ENCODE results near the gene PHF21B.
"Not testable (repeated sequence)": the region's sequence is repeated elsewhere in the genome, so short reads cannot be mapped to it uniquely, and the experiment has no call there.

PHF21B gene

GRCh38 chr22:44928136-44928463, 81.7 kb downstream of the PHF21B start:
- Histone ChIP-seq H3K9ac (ENCODE audit: low read length) (no peak overlapping the region), H3K4me1 (ENCODE audit: control insufficient read depth, insufficient read depth, low read length) (no peaks in the 10 kb centered on the region), H3K27me3 (ENCODE audit: control insufficient read depth, insufficient read depth, low read length) (no peaks in the 10 kb centered on the region), H3K4me3 (ENCODE audit: low read length) (no peak overlapping the region), H3K9me3 (ENCODE audit: control insufficient read depth, low read length) (no peaks in the 10 kb centered on the region), H3K36me3 (ENCODE audit: control insufficient read depth, insufficient read depth, low read length) (no peaks in the 10 kb centered on the region)

GRCh38 chr22:44927463-44928135, 82.2 kb downstream of the PHF21B start:
- Histone ChIP-seq H3K36me3 (ENCODE audit: control insufficient read depth, insufficient read depth, low read length) (no peaks in the 10 kb centered on the region), H3K27me3 (ENCODE audit: control insufficient read depth, insufficient read depth, low read length) (no peaks in the 10 kb centered on the region), H3K9me3 (ENCODE audit: control insufficient read depth, low read length) (no peaks in the 10 kb centered on the region), H3K4me1 (ENCODE audit: control insufficient read depth, insufficient read depth, low read length) (no peaks in the 10 kb centered on the region), H3K4me3 (ENCODE audit: low read length) (no peak overlapping the region), H3K9ac (ENCODE audit: low read length) (no peak overlapping the region)

GRCh38 chr22:44926491-44927415, 83.1 kb downstream of the PHF21B start:
- no peaks in the 10 kb centered on the region for H3K9me3 ChIP-seq (ENCODE audit: control insufficient read depth, low read length)
- H3K4me3 ChIP-seq (ENCODE audit: low read length), result no peak overlapping the region
- H3K27me3 ChIP-seq (ENCODE audit: control insufficient read depth, insufficient read depth, low read length), result no peaks in the 10 kb centered on the region
- H3K9ac ChIP-seq (ENCODE audit: low read length), result no peak overlapping the region
- H3K36me3 ChIP-seq (ENCODE audit: control insufficient read depth, insufficient read depth, low read length), result no peaks in the 10 kb centered on the region
- H3K4me1 ChIP-seq (ENCODE audit: control insufficient read depth, insufficient read depth, low read length), result no peaks in the 10 kb centered on the region

- Histone ChIP-seq H3K36me3 (ENCODE audit: control insufficient read depth, insufficient read depth, low read length) (no peaks in the 10 kb centered on the region), H3K4me1 (ENCODE audit: control insufficient read depth, insufficient read depth, low read length) (no peaks in the 10 kb centered on the region), H3K4me3 (ENCODE audit: low read length) (no peak overlapping the region), H3K27me3 (ENCODE audit: control insufficient read depth, insufficient read depth, low read length) (no peaks in the 10 kb centered on the region), H3K9me3 (ENCODE audit: control insufficient read depth, low read length) (no peaks in the 10 kb centered on the region), H3K9ac (ENCODE audit: low read length) (no peak overlapping the region)
Measured at GRCh38 chr22:44926124-44926475, 83.7 kb downstream of the PHF21B start.

GRCh38 chr22:44925465-44926123, 84.2 kb downstream of the PHF21B start:
- Histone ChIP-seq H3K27me3 (ENCODE audit: control insufficient read depth, insufficient read depth, low read length) (no peaks in the 10 kb centered on the region), H3K4me1 (ENCODE audit: control insufficient read depth, insufficient read depth, low read length) (no peaks in the 10 kb centered on the region), H3K9me3 (ENCODE audit: control insufficient read depth, low read length) (no peaks in the 10 kb centered on the region), H3K36me3 (ENCODE audit: control insufficient read depth, insufficient read depth, low read length) (no peaks in the 10 kb centered on the region), H3K4me3 (ENCODE audit: low read length) (no peak overlapping the region), H3K9ac (ENCODE audit: low read length) (no peak overlapping the region)

DNA sequence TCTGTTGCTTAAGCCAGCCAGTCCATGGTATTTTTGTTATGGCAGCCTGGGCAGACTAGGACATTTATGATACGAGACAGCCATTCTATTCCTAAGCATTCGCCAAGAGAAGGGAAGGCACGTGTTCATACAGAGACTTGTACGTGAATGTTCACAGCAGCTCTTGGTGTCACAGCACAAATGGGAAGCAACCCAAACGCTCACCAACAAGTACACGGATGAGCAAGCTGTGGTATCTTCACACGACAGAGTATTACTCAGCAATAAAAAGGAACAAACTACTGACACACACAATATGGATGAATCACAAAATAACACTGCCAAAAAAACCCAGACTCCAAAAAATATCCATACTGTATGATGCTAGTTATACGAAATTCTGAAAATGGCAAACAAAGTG, 85.1 kb downstream of the PHF21B start:
- Histone ChIP-seq H3K9ac (ENCODE audit: low read length) (no peak overlapping the region), H3K9me3 (ENCODE audit: control insufficient read depth, low read length) (no peaks in the 10 kb centered on the region), H3K27me3 (ENCODE audit: control insufficient read depth, insufficient read depth, low read length) (no peaks in the 10 kb centered on the region), H3K4me1 (ENCODE audit: control insufficient read depth, insufficient read depth, low read length) (no peaks in the 10 kb centered on the region), H3K4me3 (ENCODE audit: low read length) (no peak overlapping the region), H3K36me3 (ENCODE audit: control insufficient read depth, insufficient read depth, low read length) (no peaks in the 10 kb centered on the region)

DNA sequence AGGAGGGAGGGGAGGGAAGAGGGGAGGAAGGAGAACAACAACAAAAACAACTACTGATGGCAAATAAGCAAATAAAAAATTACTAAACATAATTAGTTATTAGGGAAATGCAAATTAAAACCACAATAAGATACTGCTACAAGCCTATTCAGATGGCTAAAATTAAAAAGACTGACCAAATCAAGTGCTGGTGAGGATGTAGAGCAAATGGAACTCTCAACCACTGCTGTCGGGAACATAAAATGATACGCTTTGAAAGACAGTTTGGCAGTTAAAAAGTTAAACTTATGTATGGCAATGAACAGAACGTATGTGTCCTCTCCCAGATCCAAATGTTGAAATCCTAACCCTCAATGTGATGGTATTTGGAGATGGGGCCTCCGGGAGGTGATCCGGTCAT, 85.7 kb downstream of the PHF21B start:
- H3K27me3 ChIP-seq (ENCODE audit: control insufficient read depth, insufficient read depth, low read length), result no peaks in the 10 kb centered on the region

GRCh38 chr22:44921766-44922165, 88.0 kb downstream of the PHF21B start:
- not testable (repeated sequence) for H3K9ac ChIP-seq (ENCODE audit: low read length); H3K27me3 ChIP-seq (ENCODE audit: control insufficient read depth, insufficient read depth, low read length); H3K4me3 ChIP-seq (ENCODE audit: low read length); H3K36me3 ChIP-seq (ENCODE audit: control insufficient read depth, insufficient read depth, low read length); H3K9me3 ChIP-seq (ENCODE audit: control insufficient read depth, low read length); H3K4me1 ChIP-seq (ENCODE audit: control insufficient read depth, insufficient read depth, low read length)

More for the DNA sequence above, 85.7 kb downstream of the PHF21B start:
- Histone ChIP-seq H3K36me3 (ENCODE audit: control insufficient read depth, insufficient read depth, low read length) (no peaks in the 10 kb centered on the region), H3K4me1 (ENCODE audit: control insufficient read depth, insufficient read depth, low read length) (no peaks in the 10 kb centered on the region), H3K9me3 (ENCODE audit: control insufficient read depth, low read length) (no peaks in the 10 kb centered on the region), H3K4me3 (ENCODE audit: low read length) (no peak overlapping the region), H3K9ac (ENCODE audit: low read length) (no peak overlapping the region)

DNA sequence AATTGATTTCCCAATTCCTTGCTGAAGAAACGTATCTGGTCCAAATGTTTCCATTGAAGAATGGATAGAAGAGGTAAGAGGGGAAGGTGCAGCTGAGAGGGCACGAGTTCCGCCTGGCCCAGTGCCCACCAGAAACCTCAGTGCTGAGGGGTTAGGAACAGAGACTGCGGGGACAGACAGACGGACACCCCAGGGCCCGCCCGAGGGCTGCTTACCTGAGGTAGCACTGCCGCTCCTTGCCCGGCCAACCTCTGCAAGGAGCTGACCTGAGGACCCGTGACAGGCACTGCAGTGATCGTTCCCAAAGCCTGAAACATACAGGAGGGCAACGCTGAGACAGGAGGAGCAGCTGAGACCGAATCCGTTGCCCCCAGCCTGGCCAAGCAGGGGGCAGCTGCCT, 89.6 kb downstream of the PHF21B start:
- H3K4me3 ChIP-seq (ENCODE audit: low read length), result no peak overlapping the region
- no peaks in the 10 kb centered on the region for H3K4me1 ChIP-seq (ENCODE audit: control insufficient read depth, insufficient read depth, low read length)
- no peak overlapping the region for H3K9ac ChIP-seq (ENCODE audit: low read length)
- H3K36me3 ChIP-seq (ENCODE audit: control insufficient read depth, insufficient read depth, low read length), result no peaks in the 10 kb centered on the region
- H3K27me3 ChIP-seq (ENCODE audit: control insufficient read depth, insufficient read depth, low read length), result no peaks in the 10 kb centered on the region
- H3K9me3 ChIP-seq (ENCODE audit: control insufficient read depth, low read length), result no peaks in the 10 kb centered on the region

GRCh38 chr22:44919691-44920090, 90.1 kb downstream of the PHF21B start:
- H3K4me1 ChIP-seq (ENCODE audit: control insufficient read depth, insufficient read depth, low read length), result no peaks in the 10 kb centered on the region
- H3K36me3 ChIP-seq (ENCODE audit: control insufficient read depth, insufficient read depth, low read length), result no peaks in the 10 kb centered on the region
- H3K9me3 ChIP-seq (ENCODE audit: control insufficient read depth, low read length), result no peaks in the 10 kb centered on the region
- no peak overlapping the region for H3K4me3 ChIP-seq (ENCODE audit: low read length)
- no peak overlapping the region for H3K9ac ChIP-seq (ENCODE audit: low read length)
- no peaks in the 10 kb centered on the region for H3K27me3 ChIP-seq (ENCODE audit: control insufficient read depth, insufficient read depth, low read length)

- Histone ChIP-seq H3K27me3 (ENCODE audit: control insufficient read depth, insufficient read depth, low read length) (no peaks in the 10 kb centered on the region), H3K36me3 (ENCODE audit: control insufficient read depth, insufficient read depth, low read length) (no peaks in the 10 kb centered on the region), H3K9ac (ENCODE audit: low read length) (no peak overlapping the region), H3K4me3 (ENCODE audit: low read length) (no peak overlapping the region), H3K4me1 (ENCODE audit: control insufficient read depth, insufficient read depth, low read length) (no peaks in the 10 kb centered on the region), H3K9me3 (ENCODE audit: control insufficient read depth, low read length) (no peaks in the 10 kb centered on the region)
Measured at GRCh38 chr22:44918925-44919392, 90.8 kb downstream of the PHF21B start.
